ENCODE measurements around the gene TCN1. TPM values are rescaled to one million over a fixed set of nuclear protein-coding genes. Genes with fewer than 3 reads are reported as not detected.
"Not testable (repeated sequence)": the region's sequence is repeated elsewhere in the genome, so short reads cannot be mapped to it uniquely, and the experiment has no call there.

Gene TCN1
- not detected in 2 replicates for total RNA-seq (2014; rRNA removed; shearing (Covaris generic))
- not detected in 2 replicates for polyA plus RNA-seq (2014; cell fraction: nucleus; rRNA removed)

- DNase-seq (ENCODE audit: extremely low read depth, low read depth): no peak
Measured at GRCh38 chr11:59866397-59866796, at the start of gene TCN1. TCN1 (minus strand) TSS chr11:59866487; CDS start chr11:59866470, 17 bp downstream.

- not testable (repeated sequence) for DNase-seq (ENCODE audit: extremely low read depth, low read depth)
Measured at GRCh38 chr11:59903569-59903968, 37.3 kb upstream of the TCN1 start.

- DNase-seq (ENCODE audit: extremely low read depth, low read depth): peak; percentile 16
Measured at GRCh38 chr11:59901306-59901705, 35.0 kb upstream of the TCN1 start.

GRCh38 chr11:59900366-59901126 lies 34.3 kb upstream of the TCN1 start:
- DNase-seq (ENCODE audit: extremely low read depth, low read depth): no peak

- no peak for DNase-seq (ENCODE audit: extremely low read depth, low read depth)
Measured at GRCh38 chr11:59899532-59899931, 33.2 kb upstream of the TCN1 start.

- peak; percentile 5 for DNase-seq (ENCODE audit: extremely low read depth, low read depth)
Measured at GRCh38 chr11:59898650-59899049, 32.4 kb upstream of the TCN1 start.

- no peak for DNase-seq (ENCODE audit: extremely low read depth, low read depth)
Measured at GRCh38 chr11:59898046-59898445, 31.8 kb upstream of the TCN1 start.

GRCh38 chr11:59894616-59895015 lies 28.3 kb upstream of the TCN1 start:
- no peak for DNase-seq (ENCODE audit: extremely low read depth, low read depth)

- no peak for DNase-seq (ENCODE audit: extremely low read depth, low read depth)
Measured at GRCh38 chr11:59891781-59892181, 25.5 kb upstream of the TCN1 start.

- not testable (repeated sequence) for DNase-seq (ENCODE audit: extremely low read depth, low read depth)
Measured at GRCh38 chr11:59887156-59887555, 20.9 kb upstream of the TCN1 start.

GRCh38 chr11:59883597-59883996 lies 17.3 kb upstream of the TCN1 start:
- DNase-seq (ENCODE audit: extremely low read depth, low read depth): no peak

- no peak for DNase-seq (ENCODE audit: extremely low read depth, low read depth)
Measured at GRCh38 chr11:59879567-59879966, 13.3 kb upstream of the TCN1 start.

GRCh38 chr11:59878575-59878974 lies 12.3 kb upstream of the TCN1 start, which contains the start of gene OOSP3:
OOSP3 (plus strand) TSS chr11:59878782; CDS start chr11:59878809, 27 bp downstream.
- DNase-seq (ENCODE audit: extremely low read depth, low read depth): no peak

GRCh38 chr11:59877784-59878183 lies 11.5 kb upstream of the TCN1 start:
- no peak for DNase-seq (ENCODE audit: extremely low read depth, low read depth)

- no peak for DNase-seq (ENCODE audit: extremely low read depth, low read depth)
Measured at GRCh38 chr11:59877325-59877724, 11.0 kb upstream of the TCN1 start.

GRCh38 chr11:59875856-59876519 lies 9.7 kb upstream of the TCN1 start:
- DNase-seq (ENCODE audit: extremely low read depth, low read depth): no peak

GRCh38 chr11:59872076-59872475 lies 5.8 kb upstream of the TCN1 start:
- no peak for DNase-seq (ENCODE audit: extremely low read depth, low read depth)

- no peak for DNase-seq (ENCODE audit: extremely low read depth, low read depth)
Measured at GRCh38 chr11:59867946-59868345, 1.7 kb upstream of the TCN1 start.

GRCh38 chr11:59866836-59867235 lies 549 bp upstream of the TCN1 start:
- no peak for DNase-seq (ENCODE audit: extremely low read depth, low read depth)

GRCh38 chr11:59865031-59865430 lies 1.3 kb downstream of the TCN1 start:
- DNase-seq (ENCODE audit: extremely low read depth, low read depth): no peak

GRCh38 chr11:59862252-59862651 lies 4.0 kb downstream of the TCN1 start:
- DNase-seq (ENCODE audit: extremely low read depth, low read depth): no peak

GRCh38 chr11:59859673-59860072 lies 6.6 kb downstream of the TCN1 start:
- DNase-seq (ENCODE audit: extremely low read depth, low read depth): no peak

Measured in NCI-H460 (cell line).